Chondrocyte (in vitro differentiated cells): ENCODE results near the gene TJP3. TPM values are rescaled to one million over a fixed set of nuclear protein-coding genes. Genes with fewer than 3 reads are reported as not detected.

Experiments used
- DNase-seq: peaks from one replicate; pipeline ENCODE4 v3.0.0; 2021; ENCODE audit warnings: mixed read lengths, low spot score
- H3K27ac Mint-ChIP-seq: one replicate; pipeline ENCODE4 v1.8.0; 2021; ENCODE audit warnings: mild to moderate bottlenecking, moderate library complexity, mixed read lengths; ENCODE audit not compliant: unreplicated experiment
- H3K27me3 Mint-ChIP-seq: 2 replicates; pipeline ENCODE4 v1.8.0; 2021; ENCODE audit warnings: low read depth, mixed read lengths
- H3K36me3 Mint-ChIP-seq: 2 replicates; pipeline ENCODE4 v1.8.0; 2021; ENCODE audit warnings: low read depth, mixed read lengths
- H3K4me1 Mint-ChIP-seq: 2 replicates; pipeline ENCODE4 v1.8.0; 2021; ENCODE audit warnings: low read depth, mild to moderate bottlenecking, mixed read lengths
- H3K4me3 Mint-ChIP-seq: one replicate; pipeline ENCODE4 v1.8.0; 2021; ENCODE audit warnings: mild to moderate bottlenecking, moderate library complexity, mixed read lengths; ENCODE audit not compliant: unreplicated experiment
- H3K9me3 Mint-ChIP-seq: 2 replicates; pipeline ENCODE4 v1.8.0; 2021; ENCODE audit warnings: low read depth, mixed read lengths
- CTCF ChIP-seq: fragments of 200-600 bp; sonication (generic); IDR thresholded peaks from 2 replicates; pipeline ENCODE4 v1.5.0; 2021; ENCODE audit warnings: antibody characterized with exemption, mild to moderate bottlenecking, moderate library complexity
- total RNA-seq: library from RNA; stranded (reverse); gene quantifications from 3 replicates; pipeline ENCODE4 v1.2.1, GENCODE V29; 2021

TJP3 gene
- total RNA-seq, 1 donor from 2014 or later = not detected

GRCh38 chr19:3775374-3775711, 67.2 kb downstream of the TJP3 start:
- no peak for DNase-seq
- TF ChIP-seq CTCF = no peak
- Mint-ChIP-seq H3K36me3 (no peaks in the 10 kb centered on the region), H3K4me1 (no peaks in the 10 kb centered on the region), H3K4me3 (no peak overlapping the region), H3K27me3 (peaks cover 2% of the 10 kb centered on the region), H3K27ac (no peak overlapping the region), H3K9me3 (no peaks in the 10 kb centered on the region)

DNA sequence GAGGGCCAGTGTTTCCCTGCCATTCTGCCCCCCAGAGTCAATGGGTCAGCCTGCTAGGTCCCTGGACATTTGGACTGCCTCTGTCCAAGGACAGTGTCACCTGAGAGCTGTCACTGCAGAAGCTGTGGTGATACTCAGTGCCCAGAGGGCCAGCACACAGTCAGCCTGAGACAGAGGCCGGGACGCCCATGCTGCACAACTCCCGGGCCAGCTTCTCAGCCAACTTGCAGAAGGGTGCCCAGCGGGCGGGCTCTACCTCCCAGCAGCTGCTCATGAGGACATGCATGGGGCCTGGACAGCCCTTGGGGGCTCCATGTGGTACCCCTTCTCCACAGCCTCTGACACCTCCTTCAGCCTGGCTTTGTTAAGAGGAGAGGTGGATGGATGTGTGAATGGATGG, 67.6 kb downstream of the TJP3 start:
- Mint-ChIP-seq H3K4me3 (no peak overlapping the region), H3K9me3 (peaks cover under 1% of the 10 kb centered on the region), H3K4me1 (no peaks in the 10 kb centered on the region), H3K27me3 (peaks cover 2% of the 10 kb centered on the region), H3K36me3 (no peaks in the 10 kb centered on the region), H3K27ac (no peak overlapping the region)
- no peak for DNase-seq
- no peak for TF ChIP-seq CTCF

- Mint-ChIP-seq H3K4me1 (no peaks in the 10 kb centered on the region), H3K27me3 (peaks cover 2% of the 10 kb centered on the region), H3K4me3 (no peak overlapping the region), H3K27ac (no peak overlapping the region), H3K36me3 (peaks cover 1% of the 10 kb centered on the region), H3K9me3 (peaks cover 8% of the 10 kb centered on the region)
- no peak for TF ChIP-seq CTCF
- DNase-seq = no peak
Measured at GRCh38 chr19:3776479-3777040, 68.4 kb downstream of the TJP3 start.

- TF ChIP-seq CTCF = no peak
- H3K4me3 Mint-ChIP-seq = no peak overlapping the region
- H3K9me3 Mint-ChIP-seq = peaks cover 17% of the 10 kb centered on the region
- no peak overlapping the region for H3K27ac Mint-ChIP-seq
- H3K27me3 Mint-ChIP-seq = peaks cover 2% of the 10 kb centered on the region
- H3K4me1 Mint-ChIP-seq = no peaks in the 10 kb centered on the region
- no peak for DNase-seq
- peaks cover 9% of the 10 kb centered on the region for H3K36me3 Mint-ChIP-seq
Measured at GRCh38 chr19:3778104-3778867, 70.1 kb downstream of the TJP3 start.

- no peak for DNase-seq
- H3K36me3 Mint-ChIP-seq = peaks cover 9% of the 10 kb centered on the region
- H3K4me3 Mint-ChIP-seq = no peak overlapping the region
- no peaks in the 10 kb centered on the region for H3K4me1 Mint-ChIP-seq
- TF ChIP-seq CTCF = no peak
- H3K9me3 Mint-ChIP-seq = peaks cover 17% of the 10 kb centered on the region
- no peak overlapping the region for H3K27ac Mint-ChIP-seq
- peaks cover 4% of the 10 kb centered on the region for H3K27me3 Mint-ChIP-seq
Measured at GRCh38 chr19:3778899-3779723, 70.9 kb downstream of the TJP3 start.
